MM.1S (cell line): ENCODE results near the gene GPRASP3.
"Not testable (repeated sequence)": the region's sequence is repeated elsewhere in the genome, so short reads cannot be mapped to it uniquely, and the experiment has no call there.

Source experiments
- EZH2phosphoT487 ChIP-seq: fragments of 300-600 bp; sonication (generic); IDR thresholded peaks from 2 replicates; pipeline ENCODE4 v1.6.1; 2018; ENCODE audit warnings: antibody characterized with exemption, low read length
- TF ChIP-seq, protein P1 (sequence below): fragments of 300-600 bp; sonication (generic); IDR thresholded peaks from 2 replicates; pipeline ENCODE4 v1.5.1; 2016; ENCODE audit warnings: antibody characterized with exemption, low read length, mixed read lengths

DNA sequence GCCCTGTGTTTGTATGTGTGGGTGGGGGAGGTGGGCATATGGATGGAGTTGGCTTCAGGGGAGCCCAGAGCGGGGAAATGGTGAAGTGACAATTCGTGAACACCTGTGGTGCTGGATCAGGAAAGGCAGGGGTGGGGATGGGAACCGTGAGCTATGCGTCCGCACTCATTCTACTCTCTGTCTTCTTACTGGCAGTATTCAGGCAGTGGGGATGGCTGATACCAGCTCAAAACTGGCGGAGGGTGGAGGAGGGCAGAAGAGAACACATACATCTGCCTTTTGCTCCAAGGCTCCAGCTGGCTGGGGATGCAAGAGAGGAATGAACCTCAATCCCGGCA is 595 bp downstream of the GPRASP3 start:
- TF ChIP-seq, protein P1, sequence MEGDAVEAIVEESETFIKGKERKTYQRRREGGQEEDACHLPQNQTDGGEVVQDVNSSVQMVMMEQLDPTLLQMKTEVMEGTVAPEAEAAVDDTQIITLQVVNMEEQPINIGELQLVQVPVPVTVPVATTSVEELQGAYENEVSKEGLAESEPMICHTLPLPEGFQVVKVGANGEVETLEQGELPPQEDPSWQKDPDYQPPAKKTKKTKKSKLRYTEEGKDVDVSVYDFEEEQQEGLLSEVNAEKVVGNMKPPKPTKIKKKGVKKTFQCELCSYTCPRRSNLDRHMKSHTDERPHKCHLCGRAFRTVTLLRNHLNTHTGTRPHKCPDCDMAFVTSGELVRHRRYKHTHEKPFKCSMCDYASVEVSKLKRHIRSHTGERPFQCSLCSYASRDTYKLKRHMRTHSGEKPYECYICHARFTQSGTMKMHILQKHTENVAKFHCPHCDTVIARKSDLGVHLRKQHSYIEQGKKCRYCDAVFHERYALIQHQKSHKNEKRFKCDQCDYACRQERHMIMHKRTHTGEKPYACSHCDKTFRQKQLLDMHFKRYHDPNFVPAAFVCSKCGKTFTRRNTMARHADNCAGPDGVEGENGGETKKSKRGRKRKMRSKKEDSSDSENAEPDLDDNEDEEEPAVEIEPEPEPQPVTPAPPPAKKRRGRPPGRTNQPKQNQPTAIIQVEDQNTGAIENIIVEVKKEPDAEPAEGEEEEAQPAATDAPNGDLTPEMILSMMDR = not testable (repeated sequence)
- TF ChIP-seq EZH2phosphoT487 = not testable (repeated sequence)
